NCI-H1092 (cell line): ENCODE data around the gene PTRH2.
"Not testable (repeated sequence)": the region's sequence is repeated elsewhere in the genome, so short reads cannot be mapped to it uniquely, and the experiment has no call there.

Experiments used
- DNase-seq: peaks from one replicate; lab custom pipeline; 2025; lab: John Stamatoyannopoulos, UW

Gene PTRH2

GRCh38 chr17:59669411-59669810 is 37.8 kb downstream of the PTRH2 start:
- DNase-seq: no peak

- no peak for DNase-seq
These were observed 38.4 kb downstream of the PTRH2 start for GRCh38 chr17:59668816-59669215.

GRCh38 chr17:59666235-59666634 is 41.0 kb downstream of the PTRH2 start:
- no peak for DNase-seq

GRCh38 chr17:59656624-59657023 is 50.6 kb downstream of the PTRH2 start:
- DNase-seq: not testable (repeated sequence)

GRCh38 chr17:59652119-59652518 is 55.1 kb downstream of the PTRH2 start:
- no peak for DNase-seq

GRCh38 chr17:59651346-59651745 is 55.9 kb downstream of the PTRH2 start:
- no peak for DNase-seq

- no peak for DNase-seq
These were observed 56.6 kb downstream of the PTRH2 start for GRCh38 chr17:59650642-59651041.

GRCh38 chr17:59649886-59650285 is 57.3 kb downstream of the PTRH2 start:
- no peak for DNase-seq
